Smooth muscle cell of the brain vasculature (primary cell): ENCODE data around the gene SORD.

Experiments
- DNase-seq: peaks from one replicate; pipeline ENCODE4 v3.0.0-alpha.2; 2012; ENCODE audit warnings: low read depth, low spot score

The SORD gene

GRCh38 chr15:45116482-45117307 is 93.7 kb downstream of the SORD start:
- DNase-seq: no peak

GRCh38 chr15:45117308-45118130 is 94.5 kb downstream of the SORD start:
- DNase-seq: no peak

GRCh38 chr15:45118131-45118588 is 95.2 kb downstream of the SORD start:
- peak; percentile 77 for DNase-seq

- no peak for DNase-seq
Measured at GRCh38 chr15:45118996-45119395, 96.0 kb downstream of the SORD start.

GRCh38 chr15:45120081-45120972 is 97.3 kb downstream of the SORD start:
- no peak for DNase-seq

GRCh38 chr15:45121020-45121419 is 98.0 kb downstream of the SORD start:
- no peak for DNase-seq

- no peak for DNase-seq
Measured at GRCh38 chr15:45121706-45122417, 98.9 kb downstream of the SORD start.

GRCh38 chr15:45122719-45123118 is 99.7 kb downstream of the SORD start:
- DNase-seq: no peak

- DNase-seq: no peak
Measured at GRCh38 chr15:45123397-45123796, 100.4 kb downstream of the SORD start.

- no peak for DNase-seq
Measured at GRCh38 chr15:45126535-45127158, 103.7 kb downstream of the SORD start.
